A673 (cell line): Measurements from ENCODE around the gene MINDY4. TPM values are rescaled to one million over a fixed set of nuclear protein-coding genes. Genes with fewer than 3 reads are reported as not detected.

Experiments
- BruUV-seq: library from RNA; stranded (reverse); fragments of 400-500 nt; replicated peaks from 2 replicates; lab custom pipeline; 2021; lab: Mats Ljungman, UMichigan
- CTCF ChIA-PET: fragments of 300-600 bp; sonication (Branson Sonifier 250); formaldehyde crosslinking; loops from one replicate; lab custom pipeline; 2022; ENCODE audit warnings: antibody characterized with exemption; lab: Charles Lee
- POLR2A ChIA-PET: fragments of 300-600 bp; sonication (Branson Sonifier 250); formaldehyde crosslinking; loops from one replicate; lab custom pipeline; 2022; ENCODE audit warnings: antibody characterized with exemption; ENCODE audit not compliant: low non-redundant PET; lab: Charles Lee
- DNase-seq: peaks from one replicate; pipeline ENCODE4 v3.0.0-alpha.2; 2015; ENCODE audit warnings: low spot score
- H3K27ac ChIP-seq: fragments of 200-600 bp; sonication (generic); 2 replicates; pipeline ENCODE4 v1.5.1; 2016; ENCODE audit warnings: mixed run types, low read depth, mild to moderate bottlenecking, mixed read lengths, antibody characterized with exemption, low read length; ENCODE audit not compliant: poor library complexity, severe bottlenecking
- H3K27me3 ChIP-seq: fragments of 200-600 bp; sonication (generic); replicated peaks from 2 replicates; pipeline ENCODE4 v1.6.1; 2017; ENCODE audit warnings: mixed run types, low read depth, mild to moderate bottlenecking, mixed read lengths, antibody characterized with exemption, low read length; ENCODE audit not compliant: insufficient read depth, poor library complexity
- H3K36me3 ChIP-seq: fragments of 200-600 bp; sonication (generic); 2 replicates; pipeline ENCODE4 v1.6.1; 2016; ENCODE audit warnings: mixed run types, mild to moderate bottlenecking, mixed read lengths, antibody characterized with exemption, low read length; ENCODE audit not compliant: insufficient read depth, poor library complexity, severe bottlenecking
- H3K4me1 ChIP-seq: fragments of 200-600 bp; sonication (generic); 2 replicates; pipeline ENCODE4 v1.6.1; 2017; ENCODE audit warnings: mixed run types, mild to moderate bottlenecking, mixed read lengths, antibody characterized with exemption, low read length; ENCODE audit not compliant: insufficient read depth, poor library complexity, severe bottlenecking
- H3K4me3 ChIP-seq: fragments of 200-600 bp; sonication (generic); 2 replicates; pipeline ENCODE4 v1.5.1; 2016; ENCODE audit warnings: low read depth, mixed run types, mild to moderate bottlenecking, mixed read lengths, low read length; ENCODE audit not compliant: poor library complexity, severe bottlenecking
- H3K9me3 ChIP-seq: fragments of 200-600 bp; sonication (generic); 2 replicates; pipeline ENCODE4 v1.6.1; 2016; ENCODE audit warnings: mixed run types, low read depth, mild to moderate bottlenecking, mixed read lengths, antibody characterized with exemption, low read length; ENCODE audit not compliant: poor library complexity, severe bottlenecking
- EZH2 ChIP-seq: fragments of 200-600 bp; sonication (generic); IDR thresholded peaks from 2 replicates; pipeline ENCODE4 v1.6.1; 2017; ENCODE audit warnings: borderline replicate concordance, low read depth, mild to moderate bottlenecking, mixed read lengths, antibody characterized with exemption, low read length; ENCODE audit not compliant: poor library complexity, severe bottlenecking
- intact Hi-C: fragments of 100-400 bp; cut with micrococcal nuclease; formaldehyde crosslinking; loops from one replicate; pipeline ENCODE4 v1.10.0; 2022; ENCODE audit not compliant: unreplicated experiment
- total RNA-seq: library from RNA; stranded (reverse); gene quantifications from 2 replicates; pipeline ENCODE4 v1.2.3, GENCODE V29; 2021
- TF ChIP-seq, protein P1 (sequence below): fragments of 300-800, 200-600 bp; sonication (generic); conservative IDR thresholded peaks from 2 replicates; pipeline ENCODE4 v1.5.1; 2017; ENCODE audit warnings: low read depth, mild to moderate bottlenecking, antibody characterized with exemption, low read length, moderate library complexity, mixed read lengths

Gene MINDY4
- total RNA-seq, 1 experiment from 2014 or later, result 3.8 TPM

DNA sequence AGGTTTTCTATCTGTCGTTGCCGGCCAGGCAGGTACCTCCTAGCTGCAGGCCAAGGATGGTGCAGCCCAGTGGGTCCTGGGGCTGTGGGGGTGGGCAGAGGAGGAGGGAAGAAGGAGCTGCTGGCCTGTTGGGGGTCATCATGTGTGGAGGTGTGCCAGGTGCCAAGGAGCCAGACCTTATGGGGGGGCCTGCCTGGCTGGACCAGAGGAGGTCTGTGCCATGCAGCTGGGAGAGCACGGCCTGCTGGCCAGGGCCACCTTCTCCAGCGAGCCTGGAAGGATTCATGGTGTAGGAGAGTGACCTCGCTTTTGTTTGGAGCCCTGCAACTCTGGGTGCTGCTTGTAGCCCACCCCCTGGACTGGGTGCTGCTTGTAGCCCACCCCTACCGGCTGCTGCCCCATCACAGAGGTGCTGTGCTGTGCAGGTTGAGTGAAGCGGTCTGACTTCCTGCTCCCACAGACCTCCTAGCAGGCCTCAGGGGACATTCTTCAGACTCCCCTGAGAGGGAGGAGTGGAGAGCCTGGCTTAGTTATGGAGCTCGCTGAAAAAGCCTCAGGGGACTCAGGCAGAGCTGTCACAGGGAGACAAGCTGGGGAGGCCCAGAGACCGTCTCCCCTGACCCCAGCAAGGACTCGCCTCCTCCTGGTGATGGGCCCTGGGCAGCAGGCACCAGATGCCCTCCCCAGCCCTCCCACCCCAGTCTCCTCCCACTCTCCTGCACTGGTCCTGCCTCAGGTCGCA is 72.7 kb downstream of the MINDY4 start:
- Histone ChIP-seq H3K36me3 (no peaks in the 10 kb centered on the region), H3K27me3 (no peaks in the 10 kb centered on the region), H3K4me1 (no peaks in the 10 kb centered on the region), H3K4me3 (no peak overlapping the region), H3K9me3 (no peaks in the 10 kb centered on the region), H3K27ac (no peak overlapping the region)
- CTCF ChIA-PET, result no interaction called here
- DNase-seq, result no peak
- no TSS peak for BruUV-seq
- TF ChIP-seq, protein P1, sequence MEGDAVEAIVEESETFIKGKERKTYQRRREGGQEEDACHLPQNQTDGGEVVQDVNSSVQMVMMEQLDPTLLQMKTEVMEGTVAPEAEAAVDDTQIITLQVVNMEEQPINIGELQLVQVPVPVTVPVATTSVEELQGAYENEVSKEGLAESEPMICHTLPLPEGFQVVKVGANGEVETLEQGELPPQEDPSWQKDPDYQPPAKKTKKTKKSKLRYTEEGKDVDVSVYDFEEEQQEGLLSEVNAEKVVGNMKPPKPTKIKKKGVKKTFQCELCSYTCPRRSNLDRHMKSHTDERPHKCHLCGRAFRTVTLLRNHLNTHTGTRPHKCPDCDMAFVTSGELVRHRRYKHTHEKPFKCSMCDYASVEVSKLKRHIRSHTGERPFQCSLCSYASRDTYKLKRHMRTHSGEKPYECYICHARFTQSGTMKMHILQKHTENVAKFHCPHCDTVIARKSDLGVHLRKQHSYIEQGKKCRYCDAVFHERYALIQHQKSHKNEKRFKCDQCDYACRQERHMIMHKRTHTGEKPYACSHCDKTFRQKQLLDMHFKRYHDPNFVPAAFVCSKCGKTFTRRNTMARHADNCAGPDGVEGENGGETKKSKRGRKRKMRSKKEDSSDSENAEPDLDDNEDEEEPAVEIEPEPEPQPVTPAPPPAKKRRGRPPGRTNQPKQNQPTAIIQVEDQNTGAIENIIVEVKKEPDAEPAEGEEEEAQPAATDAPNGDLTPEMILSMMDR, result no peak
- no peak for TF ChIP-seq EZH2
- intact Hi-C loops, result no loop called here
- POLR2A ChIA-PET, result no interaction called here

DNA sequence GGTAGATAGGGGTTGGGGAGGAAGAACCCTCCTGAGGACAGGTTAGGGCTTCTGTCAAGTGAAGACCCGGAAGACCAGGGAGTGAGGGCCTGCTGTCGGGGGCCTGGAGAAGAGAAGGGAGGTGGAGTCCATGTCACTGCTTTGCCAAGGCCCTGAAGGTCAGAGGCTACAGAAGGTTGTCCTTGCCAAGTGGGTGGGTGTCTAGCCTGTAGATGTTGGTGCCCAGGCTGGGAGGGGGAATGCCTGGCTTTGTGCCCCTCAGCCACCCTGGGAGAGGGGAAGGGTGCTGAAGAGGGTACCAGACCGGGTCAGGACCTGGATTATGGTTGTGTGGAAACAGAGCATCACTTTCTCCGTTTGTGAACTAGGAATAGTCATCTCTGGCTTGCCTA is 73.3 kb downstream of the MINDY4 start:
- BruUV-seq, result no TSS peak
- TF ChIP-seq, protein P1, result no peak
- TF ChIP-seq EZH2, result no peak
- H3K4me1 ChIP-seq, result no peaks in the 10 kb centered on the region
- ChIA-PET CTCF (no interaction called here), POLR2A (no interaction called here)
- DNase-seq, result no peak
- H3K27me3 ChIP-seq, result no peaks in the 10 kb centered on the region
- H3K27ac ChIP-seq, result no peak overlapping the region
- H3K9me3 ChIP-seq, result no peaks in the 10 kb centered on the region
- no peaks in the 10 kb centered on the region for H3K36me3 ChIP-seq
- intact Hi-C loops, result no loop called here
- no peak overlapping the region for H3K4me3 ChIP-seq

DNA sequence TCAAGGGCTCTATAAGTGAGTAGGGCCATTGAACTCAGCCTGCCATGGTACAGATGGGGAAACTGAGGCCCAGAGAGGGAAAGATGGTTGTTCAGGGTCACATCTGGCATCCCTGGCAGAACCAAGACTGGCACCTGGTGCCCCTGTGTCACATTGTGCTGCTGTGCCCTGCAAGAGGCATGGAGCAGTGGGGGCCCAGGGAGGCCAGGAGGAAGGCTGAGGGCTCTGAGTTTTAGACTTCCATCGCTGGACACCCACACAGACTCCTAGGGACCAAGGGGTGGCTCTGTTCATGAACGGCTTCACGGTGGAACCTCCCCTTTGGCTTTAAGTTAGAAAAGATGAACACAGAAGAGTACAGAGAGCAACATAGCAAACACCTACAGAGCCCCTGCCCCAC is 73.7 kb downstream of the MINDY4 start:
- TF ChIP-seq, protein P1, result no peak
- TF ChIP-seq EZH2, result no peak
- intact Hi-C loops, result no loop called here
- H3K27me3 ChIP-seq, result no peaks in the 10 kb centered on the region
- H3K9me3 ChIP-seq, result no peaks in the 10 kb centered on the region
- no peak overlapping the region for H3K4me3 ChIP-seq
- no peaks in the 10 kb centered on the region for H3K36me3 ChIP-seq
- no peaks in the 10 kb centered on the region for H3K4me1 ChIP-seq
- H3K27ac ChIP-seq, result no peak overlapping the region
- CTCF ChIA-PET, result no interaction called here
- DNase-seq, result no peak
- BruUV-seq, result no TSS peak
- POLR2A ChIA-PET, result no interaction called here
